GM18519 (cell line): ENCODE data around the gene ALG8.
A peak's percentile ranks its signal among the peaks of the same experiment; 100 is the strongest.
"Not testable (repeated sequence)": the region's sequence is repeated elsewhere in the genome, so short reads cannot be mapped to it uniquely, and the experiment has no call there.

Experiments used
- ATAC-seq: cut with Tn5 transposase; IDR thresholded peaks from one replicate; pipeline ENCODE4 v1.9.1; 2021; ENCODE audit warnings: mild to moderate bottlenecking, moderate library complexity; ENCODE audit not compliant: unreplicated experiment, low FRiP score

The ALG8 gene

GRCh38 chr11:78139422-78140391 is at the start of gene ALG8:
TSS of gene ALG8 (minus strand) at chr11:78139626. CDS start at chr11:78139588, 38 bp downstream.
- ATAC-seq: peak; percentile 92

- ATAC-seq: peak; percentile 97
Observed at GRCh38 chr11:78188286-78189173, 49.1 kb upstream of the ALG8 start, which contains the start of the genes KCTD21 and USP35. TSS of gene KCTD21 (minus strand) at chr11:78188626. CDS start at chr11:78174554, 14,072 bp downstream. TSS of gene USP35 (plus strand) at chr11:78188919. CDS start at chr11:78196246, 7,327 bp downstream.

GRCh38 chr11:78187366-78188285 is 48.2 kb upstream of the ALG8 start:
- ATAC-seq: peak; percentile 20

GRCh38 chr11:78181185-78181584 is 41.8 kb upstream of the ALG8 start:
- no peak for ATAC-seq

- no peak for ATAC-seq
Observed at GRCh38 chr11:78180751-78181150, 41.3 kb upstream of the ALG8 start.

GRCh38 chr11:78179459-78180071 is 40.1 kb upstream of the ALG8 start:
- no peak for ATAC-seq

GRCh38 chr11:78177216-78177615 is 37.8 kb upstream of the ALG8 start:
- ATAC-seq: no peak

GRCh38 chr11:78176605-78177141 is 37.2 kb upstream of the ALG8 start:
- no peak for ATAC-seq

- not testable (repeated sequence) for ATAC-seq
Observed at GRCh38 chr11:78175862-78176261, 36.4 kb upstream of the ALG8 start.

GRCh38 chr11:78171951-78172350 is 32.5 kb upstream of the ALG8 start:
- no peak for ATAC-seq

GRCh38 chr11:78170874-78171549 is 31.6 kb upstream of the ALG8 start:
- ATAC-seq: no peak

- ATAC-seq: no peak
Observed at GRCh38 chr11:78170413-78170812, 31.0 kb upstream of the ALG8 start.

GRCh38 chr11:78168539-78169477 is 29.4 kb upstream of the ALG8 start:
- ATAC-seq: no peak

- no peak for ATAC-seq
Observed at GRCh38 chr11:78166855-78167469, 27.5 kb upstream of the ALG8 start.

GRCh38 chr11:78164471-78164870 is 25.0 kb upstream of the ALG8 start:
- no peak for ATAC-seq

- ATAC-seq: no peak
Observed at GRCh38 chr11:78163828-78164227, 24.4 kb upstream of the ALG8 start.

GRCh38 chr11:78161962-78162371 is 22.5 kb upstream of the ALG8 start:
- ATAC-seq: no peak
